Right cardiac atrium (tissue), 5 donors: Measurements from ENCODE around the gene GPR132. TPM values are rescaled to one million over a fixed set of nuclear protein-coding genes. Genes with fewer than 3 reads are reported as not detected.
"Not testable (repeated sequence)": the region's sequence is repeated elsewhere in the genome, so short reads cannot be mapped to it uniquely, and the experiment has no call there.

ENCODE experiments used
- ATAC-seq, 2 donors: fragments of 200-7000 bp; cut with Tn5 transposase; one replicate each; pipeline versions ENCODE4 v1.8.0 to v1.9.1; 2020; ENCODE audit warnings: moderate library complexity in 2 of 2, mild to moderate bottlenecking in 1 of 2
- DNase-seq, 3 donors: peaks; one replicate each; pipeline ENCODE4 v3.0.0-alpha.2; 2020
- H3K27ac ChIP-seq: one replicate; pipeline ENCODE4 v1.5.1; 2013; ENCODE audit warnings: mild to moderate bottlenecking, low read length, control low read depth, moderate library complexity
- H3K27me3 ChIP-seq: one replicate; pipeline ENCODE4 v1.6.1; 2013; ENCODE audit not compliant: control insufficient read depth, insufficient read depth
- H3K4me1 ChIP-seq: one replicate; pipeline ENCODE4 v1.6.1; 2013; ENCODE audit warnings: low read length; ENCODE audit not compliant: control insufficient read depth, insufficient read depth
- H3K4me3 ChIP-seq: one replicate; pipeline ENCODE4 v1.5.1; 2013; ENCODE audit warnings: low read length, control low read depth
- H3K9me3 ChIP-seq: one replicate; pipeline ENCODE4 v1.6.1; 2013; ENCODE audit warnings: low read length; ENCODE audit not compliant: control insufficient read depth
- WGBS: extraction: QIAGEN DNeasy Blood & Tissue Kit; methylation state at CpG from one replicate; pipeline ENCODE4 v1.1.7; 2013; 5-methylcytosine and 5-hydroxymethylcytosine counted together
- intact Hi-C, 4 donors: fragments of 100-400 bp; cut with DNase I; formaldehyde crosslinking; loops; one replicate each; pipeline versions ENCODE4 v1.11.0 to v1.14.0; 2022 to 2023
- polyA plus RNA-seq: library from polyadenylated mRNA; stranded (reverse); fragments of 200-250 nt; gene quantifications from one replicate; pipeline ENCODE4 v1.2.3, GENCODE V29; 2013
- total RNA-seq, 4 donors: library from RNA; stranded (reverse); fragmentation: NEBNext Ultra II Directional; extraction: Animal tissue kit (Norgen Biotek cat#: 25700); gene quantifications; one replicate each; pipeline ENCODE4 v1.2.1, GENCODE V29; 2021
- donor health status: healthy with polysubstance abuse.
- donor health status: DM: no; HTN: yes; CAD: no.
- donor health status: DM: no; HTN: no; CAD: no.
- donor health status: DM: no; HTN: yes; CAD: no; lungs with severe emphysema.
- donor health status: DM: yes; HTN: yes; CAD: no.

Gene GPR132
- total and polyA plus RNA-seq, 5 donors, result 0.32 to 0.80 (median 0.70) TPM

DNA sequence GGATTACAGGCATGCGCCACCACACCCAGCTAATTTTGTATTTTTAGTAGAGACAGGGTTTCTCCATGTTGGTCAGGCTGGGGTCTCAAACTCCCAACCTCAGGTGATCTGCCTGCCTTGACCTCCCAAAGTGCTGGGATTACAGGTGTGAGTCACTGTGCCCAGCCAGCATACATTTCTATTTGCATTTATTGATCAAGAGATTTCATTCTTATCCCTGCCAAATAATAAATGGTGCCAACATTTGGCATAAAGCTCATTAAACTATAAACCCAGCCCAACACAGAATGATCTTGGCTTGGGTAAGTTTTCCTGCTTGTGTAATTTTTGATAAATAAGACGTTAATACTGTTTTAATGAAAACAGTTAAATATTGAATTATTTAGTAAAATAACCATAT, 29.6 kb downstream of the GPR132 start:
- H3K4me3 ChIP-seq, H3K9me3 ChIP-seq, DNase-seq, H3K4me1 ChIP-seq, ATAC-seq, intact Hi-C loops, H3K27ac ChIP-seq, H3K27me3 ChIP-seq: not testable (repeated sequence)
- WGBS, result 86% methylated on average over 2 of the region's 2 CpGs

DNA sequence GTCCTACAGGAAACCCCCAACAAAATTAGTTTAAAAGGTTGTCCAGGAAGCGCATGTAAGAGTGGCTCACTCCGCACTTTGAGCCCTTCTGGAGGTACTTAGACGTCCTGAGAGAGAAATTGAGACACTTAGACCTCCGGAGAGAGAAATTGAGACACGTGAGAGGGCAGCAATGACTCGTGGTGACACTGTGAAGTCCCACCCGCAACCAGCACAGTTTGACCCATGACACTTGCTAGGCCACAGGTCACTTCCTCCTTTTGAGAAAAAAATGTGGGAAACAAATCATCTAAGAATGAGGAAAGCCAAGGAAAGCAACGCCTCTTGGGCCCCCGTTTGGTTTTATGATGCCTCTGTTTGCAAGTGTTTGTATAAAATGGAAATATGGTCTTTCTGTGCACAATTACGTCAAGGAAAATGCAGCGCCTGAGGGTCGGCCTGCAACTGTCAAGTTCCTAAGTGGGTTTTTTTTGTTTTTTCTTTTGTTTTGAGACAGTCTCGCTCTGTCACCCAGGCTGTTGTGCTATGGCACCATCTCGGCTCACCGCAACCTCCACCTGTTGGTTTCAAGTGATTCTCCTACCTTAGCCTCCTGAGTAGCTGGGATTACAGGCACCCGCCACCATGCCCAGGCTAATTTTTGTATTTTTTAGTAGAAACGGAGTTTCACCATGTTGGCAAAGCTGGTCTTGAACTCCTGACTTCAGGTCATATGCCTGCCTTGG, 30.8 kb downstream of the GPR132 start:
- WGBS, result 75% methylated on average over 17 of the region's 17 CpGs
- no peaks in the 10 kb centered on the region for H3K9me3 ChIP-seq
- H3K4me1 ChIP-seq, result no peaks in the 10 kb centered on the region
- no peaks in the 10 kb centered on the region for H3K27me3 ChIP-seq
- ATAC-seq, result no peak
- DNase-seq, result peak in 1 of 3 donors; percentile 13
- H3K4me3 ChIP-seq, result no peak overlapping the region
- intact Hi-C loops, result no loop called here
- H3K27ac ChIP-seq, result no peak overlapping the region

DNA sequence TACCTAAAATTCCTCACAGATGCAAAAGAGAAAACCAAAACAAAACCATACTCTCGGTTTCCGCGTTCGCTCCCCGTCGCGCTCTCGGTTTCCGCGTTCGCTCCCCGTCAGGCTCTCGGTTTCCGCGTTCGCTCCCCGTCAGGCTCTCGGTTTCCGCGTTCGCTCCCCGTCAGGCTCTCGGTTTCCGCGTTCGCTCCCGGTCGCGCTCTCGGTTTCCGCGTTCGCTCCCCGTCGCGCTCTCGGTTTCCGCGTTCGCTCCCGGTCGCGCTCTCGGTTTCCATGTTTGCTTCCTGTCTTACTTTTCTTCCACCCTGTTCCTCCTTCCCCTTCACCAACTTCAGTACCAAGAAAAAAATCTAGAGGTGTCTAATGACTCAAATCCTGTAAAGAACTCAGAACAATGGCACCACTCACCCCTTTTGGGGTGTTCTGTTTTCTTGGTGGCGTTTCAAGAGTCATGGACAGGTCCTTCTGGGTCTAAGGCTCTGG, 31.8 kb downstream of the GPR132 start:
- H3K4me1 ChIP-seq, H3K27me3 ChIP-seq, H3K27ac ChIP-seq, intact Hi-C loops, H3K9me3 ChIP-seq, ATAC-seq: not testable (repeated sequence)
- peak overlapping the region; percentile 48 for H3K4me3 ChIP-seq
- 8% methylated on average over 45 of the region's 45 CpGs for WGBS
- DNase-seq, result peak in 1 of 3 donors; percentile 34

DNA sequence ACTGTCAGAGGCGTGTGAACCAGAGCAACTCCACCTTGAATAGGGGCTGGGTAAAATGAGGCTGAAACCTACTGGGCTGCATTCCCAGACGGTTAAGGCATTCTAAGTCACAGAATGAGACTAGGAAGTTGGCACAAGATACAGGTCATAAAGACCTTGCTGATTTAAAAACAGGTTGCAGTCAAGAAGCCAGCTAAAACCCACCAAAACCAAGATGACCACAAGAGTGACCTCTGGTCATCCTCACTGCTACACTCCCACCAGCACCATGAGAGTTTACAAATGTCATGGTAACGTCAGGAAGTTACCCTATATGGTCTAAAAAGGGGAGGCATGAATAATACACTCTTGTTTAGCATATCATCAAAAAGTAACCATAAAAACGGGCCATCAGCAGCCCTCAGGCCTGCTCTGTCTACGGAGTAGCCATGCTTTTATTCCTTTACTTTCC, 32.8 kb downstream of the GPR132 start:
- DNase-seq, H3K9me3 ChIP-seq, ATAC-seq, H3K27ac ChIP-seq, H3K4me1 ChIP-seq, H3K27me3 ChIP-seq, H3K4me3 ChIP-seq, intact Hi-C loops: not testable (repeated sequence)
- 90% methylated on average over 5 of the region's 5 CpGs for WGBS

DNA sequence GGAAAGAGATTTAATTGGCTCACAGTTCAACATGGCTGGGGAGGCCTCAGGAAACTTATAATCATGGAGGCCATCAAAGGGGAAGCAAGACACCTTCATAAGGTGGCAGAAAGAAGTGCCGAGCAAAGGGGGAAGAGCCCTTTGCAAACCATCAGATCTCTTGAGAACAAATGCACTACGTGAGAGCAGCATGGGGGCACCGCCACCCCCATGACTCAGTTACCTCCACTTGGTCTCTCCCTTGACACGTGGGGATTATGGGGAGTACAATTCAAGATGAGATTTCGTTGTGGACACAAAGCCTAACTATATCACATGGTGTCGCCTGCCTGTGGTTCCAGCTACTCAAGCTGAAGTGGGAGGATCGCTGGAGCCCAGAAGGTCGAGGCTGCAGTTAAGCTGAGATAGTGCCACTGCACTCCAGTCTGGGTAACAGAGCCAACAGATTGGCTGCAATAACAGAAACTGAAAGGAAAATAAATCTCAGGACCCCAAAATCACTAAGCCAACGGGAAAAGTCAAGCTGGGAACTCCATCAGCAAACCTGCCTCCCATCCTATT, 34.3 kb downstream of the GPR132 start:
- no peak overlapping the region for H3K4me3 ChIP-seq
- no peaks in the 10 kb centered on the region for H3K27me3 ChIP-seq
- DNase-seq (peak in 1 of 3 donors; percentile 54), ATAC-seq (peak; percentile 47 to 64)
- H3K4me1 ChIP-seq, result no peaks in the 10 kb centered on the region
- H3K27ac ChIP-seq, result no peak overlapping the region
- WGBS, result 69% methylated on average over 9 of the region's 9 CpGs
- no peaks in the 10 kb centered on the region for H3K9me3 ChIP-seq
- intact Hi-C loops, result no loop called here

DNA sequence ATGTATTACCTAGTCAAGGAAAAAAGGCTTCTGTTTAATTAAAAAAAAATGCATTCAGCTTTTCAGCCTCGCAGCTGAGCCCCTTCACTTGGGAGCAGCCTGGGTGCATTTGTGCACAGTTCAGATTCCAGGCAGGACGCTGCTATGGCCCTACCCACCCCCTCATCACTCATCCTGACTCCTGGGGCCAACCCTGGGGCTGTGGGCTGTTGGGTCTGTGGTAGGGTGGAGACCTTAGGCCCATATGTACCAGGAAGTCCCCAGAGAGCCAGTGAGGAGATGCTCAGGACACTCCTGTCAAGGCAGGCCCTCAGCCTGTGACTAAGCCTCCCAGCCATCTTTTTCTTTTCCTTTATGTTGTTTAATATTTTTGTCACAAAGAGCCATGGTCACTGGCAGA, 35.0 kb downstream of the GPR132 start:
- Histone ChIP-seq H3K9me3 (no peaks in the 10 kb centered on the region), H3K27ac (no peak overlapping the region), H3K27me3 (no peaks in the 10 kb centered on the region), H3K4me1 (no peaks in the 10 kb centered on the region), H3K4me3 (no peak overlapping the region)
- 90% methylated on average over 2 of the region's 2 CpGs for WGBS
- intact Hi-C loops, result no loop called here
- ATAC-seq (no peak), DNase-seq (peak in 1 of 3 donors; percentile 15)

DNA sequence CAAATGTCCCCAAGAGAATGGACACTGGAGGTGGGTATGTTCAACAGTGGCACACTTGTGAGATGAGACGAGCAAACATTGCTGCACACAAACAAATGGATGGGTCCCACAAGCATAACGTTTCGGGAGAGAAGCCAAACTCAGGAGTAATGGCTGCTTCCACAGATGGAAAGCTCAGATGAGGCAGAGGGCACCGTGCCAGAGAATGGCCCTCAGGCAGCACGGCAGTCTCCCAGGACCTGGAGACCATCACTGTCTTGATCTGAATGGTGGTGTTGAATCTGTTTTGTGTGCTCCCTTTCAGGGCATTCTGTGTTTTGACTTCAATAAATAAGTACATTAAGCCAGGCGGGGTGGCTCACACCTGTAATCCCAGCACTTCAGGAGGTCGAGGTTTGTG, 35.8 kb downstream of the GPR132 start:
- intact Hi-C loops, result no loop called here
- WGBS, result 86% methylated on average over 7 of the region's 7 CpGs

DNA sequence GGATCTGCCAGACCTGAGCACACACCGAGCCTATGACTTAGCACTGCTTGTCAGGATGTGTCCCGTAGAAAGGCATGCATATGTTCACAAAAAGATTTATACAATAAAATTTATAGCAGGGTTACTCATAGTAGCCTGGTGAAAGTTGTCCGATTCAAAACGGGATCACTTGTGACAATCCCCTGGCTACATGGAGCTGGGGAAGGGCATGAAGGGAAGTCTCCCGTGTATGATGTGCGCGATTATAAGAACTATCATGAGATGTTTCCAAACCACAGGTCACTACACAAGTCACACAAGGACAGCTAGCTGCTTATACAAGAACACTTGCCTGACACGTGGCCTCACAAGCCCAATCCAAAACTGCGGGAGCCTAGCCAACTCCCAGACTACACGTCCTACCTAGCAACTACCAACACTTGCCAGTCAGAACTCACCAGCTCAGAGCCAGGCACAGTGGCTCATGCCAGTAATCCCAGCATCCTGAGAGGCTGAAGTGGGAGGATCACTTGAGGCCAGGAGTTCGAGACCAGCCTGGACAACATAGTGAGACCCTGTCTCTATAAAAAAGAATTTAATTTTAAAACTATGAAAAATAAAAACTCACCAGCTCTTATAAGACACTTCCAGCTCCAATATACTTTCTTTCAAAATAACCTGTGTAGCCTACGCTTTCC, 36.8 kb downstream of the GPR132 start:
- intact Hi-C loops, result no loop called here
- 83% methylated on average over 12 of the region's 12 CpGs for WGBS
- no peak for ATAC-seq
- H3K4me1 ChIP-seq, result no peaks in the 10 kb centered on the region
- no peaks in the 10 kb centered on the region for H3K9me3 ChIP-seq
- H3K27me3 ChIP-seq, result no peaks in the 10 kb centered on the region
- H3K4me3 ChIP-seq, result no peak overlapping the region
- peak in 1 of 3 donors; percentile 48 for DNase-seq
- H3K27ac ChIP-seq, result no peak overlapping the region

More for the DNA sequence above, 35.8 kb downstream of the GPR132 start:
- H3K27ac ChIP-seq, result no peak overlapping the region
- H3K27me3 ChIP-seq, result no peaks in the 10 kb centered on the region
- ATAC-seq (no peak), DNase-seq (peak in 1 of 3 donors; percentile 21)
- no peak overlapping the region for H3K4me3 ChIP-seq
- no peaks in the 10 kb centered on the region for H3K9me3 ChIP-seq
- no peaks in the 10 kb centered on the region for H3K4me1 ChIP-seq

DNA sequence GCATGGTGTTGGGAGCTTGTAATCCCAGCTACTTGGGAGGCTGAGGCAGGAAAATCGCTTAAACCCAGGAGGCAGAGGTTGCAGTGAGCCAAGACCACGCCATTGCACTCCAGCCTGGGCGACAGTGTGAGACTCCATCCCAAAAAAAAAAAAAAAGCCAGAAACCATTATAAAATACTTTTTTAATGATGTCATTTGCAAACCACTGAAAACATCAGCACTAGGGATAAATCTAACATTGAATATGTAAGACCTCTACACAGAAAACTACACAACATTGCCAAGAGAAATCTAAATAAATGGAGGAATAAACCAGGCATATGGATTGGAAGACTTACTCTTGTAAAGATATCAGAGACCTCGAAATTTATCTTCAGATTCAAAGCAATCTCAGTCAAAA, 37.5 kb downstream of the GPR132 start:
- H3K9me3 ChIP-seq, H3K27me3 ChIP-seq, intact Hi-C loops, H3K4me3 ChIP-seq, H3K27ac ChIP-seq, ATAC-seq, DNase-seq, H3K4me1 ChIP-seq: not testable (repeated sequence)
- WGBS, result 70% methylated on average over 4 of the region's 4 CpGs

DNA sequence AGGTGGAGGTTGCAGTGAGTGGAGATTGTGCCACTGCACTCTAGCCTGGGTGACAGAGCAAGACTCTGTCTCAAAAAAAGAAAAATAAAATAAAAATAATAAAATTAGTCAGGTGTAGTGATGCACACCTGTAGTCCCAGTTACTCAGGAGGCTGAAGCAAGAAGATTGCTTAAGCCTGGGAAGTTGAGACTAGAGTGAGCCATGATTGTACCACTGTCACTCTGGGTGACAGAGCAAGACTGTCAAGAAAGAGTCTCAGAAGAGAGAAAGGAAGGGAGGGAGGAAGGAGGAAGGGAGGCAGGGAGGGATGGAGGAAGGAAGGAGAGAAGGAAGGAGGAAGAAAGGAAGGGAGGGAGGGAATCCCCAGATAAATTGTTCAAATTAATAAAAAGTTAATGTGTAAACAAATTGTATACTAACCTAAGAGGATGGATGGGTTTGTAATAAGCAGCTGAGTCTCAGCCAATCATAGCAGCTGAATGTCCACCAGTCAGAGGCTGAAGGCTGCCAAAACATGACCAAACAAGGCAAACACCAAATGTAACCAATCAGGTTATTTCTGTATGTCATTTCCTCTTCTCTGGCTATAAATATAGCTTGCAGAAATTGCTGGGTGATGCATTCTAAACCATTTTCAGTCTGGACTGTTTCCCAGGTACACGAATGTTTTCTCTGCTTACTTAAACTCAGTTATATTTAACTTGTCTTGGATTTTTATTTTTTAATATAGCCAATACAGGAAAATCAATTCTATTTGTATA, 38.2 kb downstream of the GPR132 start:
- ATAC-seq (no peak), DNase-seq (no peak)
- intact Hi-C loops, result no loop called here
- no peaks in the 10 kb centered on the region for H3K27me3 ChIP-seq
- H3K27ac ChIP-seq, result no peak overlapping the region
- 25% methylated on average over 1 of the region's 1 CpG for WGBS
- no peaks in the 10 kb centered on the region for H3K4me1 ChIP-seq
- no peak overlapping the region for H3K4me3 ChIP-seq
- no peaks in the 10 kb centered on the region for H3K9me3 ChIP-seq
